HG03103 (cell line): ENCODE results near the gene ZNF311.
"Not testable (repeated sequence)": the region's sequence is repeated elsewhere in the genome, so short reads cannot be mapped to it uniquely, and the experiment has no call there.

Experiments used
- ATAC-seq: cut with Tn5 transposase; IDR thresholded peaks from one replicate; pipeline ENCODE4 v1.9.1; 2021; ENCODE audit warnings: low read depth; ENCODE audit not compliant: unreplicated experiment

The ZNF311 gene

GRCh38 chr6:28983838-28984237 lies 21.3 kb downstream of the ZNF311 start:
- ATAC-seq = no peak

DNA sequence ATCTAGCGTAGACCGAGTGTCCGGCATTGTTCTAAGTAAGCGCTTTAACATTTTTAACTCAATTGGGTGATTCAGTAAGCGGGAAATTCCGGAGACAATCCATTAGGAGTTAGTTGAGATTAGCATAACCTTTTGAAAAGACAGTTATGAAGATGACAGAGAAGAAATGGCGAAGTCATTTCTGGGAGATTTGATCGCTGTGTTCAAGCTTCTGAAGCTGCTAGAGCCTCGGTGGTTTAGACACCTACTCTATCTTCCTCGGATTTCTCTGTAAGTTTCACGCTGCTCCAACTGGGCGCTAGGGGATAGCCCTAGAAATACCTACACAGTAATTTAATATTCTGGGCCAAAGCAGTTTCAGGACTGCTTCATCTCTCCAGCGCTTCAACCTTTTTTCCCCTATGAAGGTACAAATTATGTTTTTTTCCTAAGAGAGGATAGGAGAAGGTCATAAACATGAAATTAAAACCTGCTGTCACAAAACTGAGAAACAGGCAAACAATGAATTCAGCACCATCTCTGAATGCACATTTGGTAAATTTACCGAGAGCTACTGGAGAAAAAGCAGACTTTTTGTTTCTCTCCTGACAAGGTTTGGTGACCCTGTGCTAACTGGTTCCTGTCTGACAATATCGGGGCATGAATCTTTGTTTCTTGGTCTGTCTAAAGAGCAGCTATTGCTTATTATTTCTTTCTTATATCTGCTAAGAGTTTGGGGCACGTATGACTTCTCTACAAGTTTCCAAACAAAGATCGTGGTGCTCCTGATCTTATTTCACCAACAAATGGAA lies 22.4 kb downstream of the ZNF311 start:
- ATAC-seq = peak; percentile 28

- peak; percentile 47 for ATAC-seq
Measured at GRCh38 chr6:28981833-28982475, 23.2 kb downstream of the ZNF311 start.

GRCh38 chr6:28981431-28981832 lies 23.7 kb downstream of the ZNF311 start:
- ATAC-seq = peak; percentile 27

DNA sequence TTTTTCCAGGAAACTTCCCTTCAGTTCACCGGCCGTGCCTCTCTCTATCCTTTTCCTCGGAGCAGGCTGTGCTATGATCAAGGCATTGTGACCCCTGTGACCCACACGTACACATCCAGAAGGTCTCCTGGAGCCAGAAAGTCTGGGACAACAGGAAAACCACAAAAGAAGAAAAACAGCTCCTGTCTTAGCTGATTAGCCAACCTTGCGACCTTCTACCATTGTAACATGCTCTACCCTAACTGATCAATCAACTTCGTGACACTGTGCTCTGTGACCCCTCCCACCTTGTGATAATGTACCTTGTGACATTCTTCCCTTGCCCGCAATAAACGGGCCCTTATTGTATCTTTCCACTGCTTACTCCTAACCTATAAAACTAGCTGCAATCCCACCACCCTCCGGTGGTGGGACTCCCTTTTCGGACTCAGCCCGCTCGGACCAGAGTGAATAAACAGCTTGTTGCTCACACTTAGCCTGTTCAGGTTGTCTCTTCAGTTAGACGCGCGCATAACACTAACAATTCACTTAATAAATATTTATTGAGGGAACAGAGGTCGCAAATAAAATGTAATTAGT lies 24.2 kb downstream of the ZNF311 start:
- peak; percentile 32 for ATAC-seq

DNA sequence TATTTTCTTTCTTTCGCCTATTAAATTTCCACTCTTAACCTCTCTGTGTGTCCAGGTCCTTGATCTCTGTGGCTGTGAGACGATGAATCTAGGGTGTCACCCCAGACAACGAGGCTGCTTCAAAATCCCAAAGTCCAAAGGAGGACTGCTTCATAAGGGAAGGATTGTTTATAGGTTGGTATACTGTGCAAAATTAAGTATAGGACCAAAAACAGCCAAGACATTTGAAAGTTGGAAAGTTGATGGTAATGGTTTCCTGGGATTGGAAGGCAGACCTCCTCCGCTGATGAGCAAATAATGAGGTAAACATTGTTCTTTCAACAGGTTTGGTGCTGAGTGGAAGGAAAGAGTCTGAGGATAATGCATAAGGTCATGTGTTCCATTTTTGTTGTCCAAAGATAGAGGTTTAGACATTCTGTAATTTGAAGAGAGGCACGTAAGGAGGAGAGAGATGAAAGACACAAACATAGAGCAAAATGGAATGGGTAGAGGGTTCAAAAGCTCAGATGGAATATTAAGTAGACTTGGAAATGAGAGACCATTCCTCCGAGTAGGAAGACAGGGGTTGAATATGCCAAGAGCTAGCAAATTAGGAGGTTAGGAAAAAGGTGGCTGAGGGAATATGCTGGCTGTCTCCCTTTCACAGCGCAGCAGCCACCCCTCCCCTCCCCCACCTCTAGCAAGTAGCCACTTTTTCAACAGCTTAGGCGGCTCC lies 24.8 kb downstream of the ZNF311 start:
- ATAC-seq = no peak

- no peak for ATAC-seq
Measured at GRCh38 chr6:28979679-28980078, 25.4 kb downstream of the ZNF311 start.

DNA sequence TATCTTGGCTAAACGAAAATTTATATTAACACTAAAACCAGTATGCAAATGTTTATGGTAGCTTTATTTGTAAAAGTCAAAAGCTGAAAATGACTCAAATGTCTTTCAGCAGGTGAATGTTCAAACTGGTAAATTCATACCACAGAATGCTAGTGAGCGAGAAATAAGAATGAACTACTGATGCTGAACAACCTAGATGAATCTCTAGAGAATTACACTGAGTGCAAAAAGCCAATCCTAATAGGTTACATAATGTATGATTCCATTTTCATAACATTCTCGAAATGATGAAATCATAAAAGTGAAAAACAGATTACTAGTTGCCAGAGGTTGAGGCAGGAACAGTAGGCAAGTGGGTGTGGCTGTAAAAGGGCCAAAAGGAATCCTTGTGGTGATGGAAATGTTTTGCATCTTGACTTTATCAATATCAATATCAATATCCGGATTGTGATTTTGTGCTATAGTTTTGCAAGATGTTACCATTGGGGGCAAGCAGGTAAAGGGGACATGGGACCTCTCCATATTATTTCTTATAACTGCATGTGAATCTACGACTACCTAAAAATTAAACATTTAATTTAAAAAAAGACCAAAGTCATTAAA lies 26.1 kb downstream of the ZNF311 start:
- ATAC-seq = no peak

- no peak for ATAC-seq
Measured at GRCh38 chr6:28978133-28978491, 27.0 kb downstream of the ZNF311 start.

DNA sequence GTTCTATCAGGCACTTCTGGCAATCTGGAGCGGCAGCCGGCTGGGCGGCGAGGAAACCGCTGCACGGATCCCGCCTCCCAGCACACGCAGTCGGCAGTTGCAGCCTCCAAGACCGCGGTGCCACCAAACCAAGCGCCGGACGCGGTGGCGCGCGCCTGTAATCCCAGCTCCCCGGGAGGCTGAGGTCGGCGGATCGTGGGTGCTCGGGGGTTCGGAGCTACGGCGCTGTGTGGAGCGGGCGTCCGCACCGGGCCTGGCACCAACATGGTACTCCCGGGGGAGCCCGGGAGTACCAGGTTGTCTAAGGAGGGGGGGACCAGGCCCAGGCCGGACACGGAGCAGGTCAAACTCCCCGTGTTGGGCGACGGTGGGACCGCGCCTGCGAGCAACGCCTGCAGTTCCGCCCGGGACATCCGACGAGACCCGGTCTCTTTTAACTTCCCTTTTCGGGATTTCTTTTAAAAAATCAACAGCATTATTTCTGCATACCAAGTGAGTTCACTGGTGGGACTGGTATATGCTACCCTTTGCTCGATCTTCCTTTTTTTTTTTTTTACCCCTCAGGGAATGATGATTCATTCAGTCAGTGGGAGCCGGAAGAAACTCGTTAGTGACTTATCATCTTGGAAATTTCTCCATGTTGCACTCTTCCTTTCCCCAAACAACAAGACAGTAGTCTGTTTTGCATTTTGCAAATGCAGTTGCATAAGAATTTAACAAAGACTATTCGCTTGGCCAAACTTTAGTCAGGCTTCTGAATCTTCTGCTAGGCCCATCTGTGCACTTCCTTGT lies 27.6 kb downstream of the ZNF311 start:
- no peak for ATAC-seq

GRCh38 chr6:28976677-28977076 lies 28.4 kb downstream of the ZNF311 start:
- no peak for ATAC-seq

DNA sequence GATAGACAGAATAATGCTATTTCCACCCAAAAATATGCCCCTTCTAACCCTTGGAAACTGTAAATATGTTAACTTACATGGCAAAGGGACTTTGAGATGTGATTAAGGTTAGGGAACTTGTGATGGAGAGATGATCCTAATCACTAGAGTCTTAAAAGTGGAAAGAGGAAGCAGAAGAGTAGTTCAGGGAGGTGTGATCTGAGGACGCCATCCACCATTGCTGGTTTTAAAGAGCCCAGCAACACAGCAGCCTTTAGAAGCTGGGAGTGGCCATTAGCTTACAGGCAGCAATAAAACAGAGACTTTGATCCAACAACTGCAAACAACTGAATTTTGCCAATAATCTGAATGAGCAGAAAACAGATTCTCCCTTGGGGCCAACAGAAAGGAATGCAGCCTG lies 30.6 kb downstream of the ZNF311 start:
- ATAC-seq = no peak

- ATAC-seq = not testable (repeated sequence)
Measured at GRCh38 chr6:28970056-28970455, 35.1 kb downstream of the ZNF311 start.

DNA sequence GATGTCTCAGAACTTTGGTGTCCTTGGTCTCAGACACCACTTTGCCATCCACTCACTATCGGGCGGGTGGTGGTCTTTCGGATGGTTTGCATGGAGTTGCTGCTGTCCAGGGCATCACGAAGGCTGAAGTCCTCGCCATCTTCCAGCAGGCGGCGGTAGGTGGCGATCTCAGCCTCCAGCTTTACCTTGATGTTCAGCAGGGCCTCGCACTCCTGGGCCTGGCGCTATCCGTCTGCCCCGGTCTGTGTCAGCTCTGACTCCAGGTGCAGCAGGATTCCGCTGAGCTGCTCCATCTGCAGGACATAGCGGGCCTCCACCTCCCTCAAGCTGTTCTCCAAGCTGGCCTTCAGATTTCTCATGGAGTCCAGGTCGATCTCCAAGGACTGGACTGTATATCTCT lies 36.0 kb downstream of the ZNF311 start:
- ATAC-seq = no peak

DNA sequence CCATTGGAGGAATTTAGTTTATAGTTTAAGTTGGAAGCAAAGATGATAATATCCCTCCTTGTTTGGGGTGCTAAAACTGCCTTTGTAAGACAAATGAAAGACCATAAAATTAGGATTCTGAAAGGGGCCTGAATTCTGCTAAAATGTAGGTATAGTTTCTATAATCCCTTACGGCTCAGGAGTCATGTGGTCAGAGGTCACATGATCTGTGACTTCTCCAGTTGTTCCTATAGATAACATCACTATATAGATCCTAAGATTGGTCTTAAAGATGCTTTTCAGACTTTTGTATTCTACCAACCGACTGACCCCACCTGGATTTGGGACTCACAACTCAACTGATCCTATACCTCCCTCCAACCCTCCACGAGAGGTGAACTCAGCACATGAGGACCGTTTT lies 36.6 kb downstream of the ZNF311 start:
- ATAC-seq = no peak

GRCh38 chr6:28965706-28966105 lies 39.4 kb downstream of the ZNF311 start:
- no peak for ATAC-seq

DNA sequence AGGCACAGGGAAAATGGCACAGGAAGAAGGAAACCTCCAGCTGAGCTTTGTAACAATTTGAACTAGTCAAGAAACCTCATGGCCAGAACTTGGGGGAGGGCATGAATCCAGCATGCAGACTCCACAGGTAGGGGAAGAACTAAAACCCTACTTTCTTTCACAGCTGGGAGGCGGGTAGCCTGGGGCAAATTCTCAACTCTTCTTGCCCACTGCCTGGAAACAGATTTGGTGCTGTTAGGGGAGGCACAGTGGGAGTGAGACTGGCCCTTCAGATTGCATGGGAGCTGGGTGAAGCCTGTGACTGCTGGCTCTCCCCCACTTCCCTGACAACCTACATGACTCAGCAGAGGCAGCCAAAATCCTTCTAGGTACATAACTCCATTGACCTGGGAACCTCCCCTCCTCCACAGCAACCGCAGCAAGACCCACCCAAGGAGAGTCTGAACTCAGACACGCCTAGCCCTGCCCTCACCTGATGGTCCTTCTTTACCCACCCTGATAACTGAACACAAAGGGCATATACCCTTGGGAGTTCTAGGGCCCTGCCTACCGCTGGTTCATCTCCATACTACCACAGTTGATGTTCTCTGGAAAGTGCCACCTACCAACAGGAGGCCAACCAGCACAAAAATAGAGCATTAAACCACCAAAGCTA lies 44.1 kb downstream of the ZNF311 start:
- ATAC-seq = no peak

DNA sequence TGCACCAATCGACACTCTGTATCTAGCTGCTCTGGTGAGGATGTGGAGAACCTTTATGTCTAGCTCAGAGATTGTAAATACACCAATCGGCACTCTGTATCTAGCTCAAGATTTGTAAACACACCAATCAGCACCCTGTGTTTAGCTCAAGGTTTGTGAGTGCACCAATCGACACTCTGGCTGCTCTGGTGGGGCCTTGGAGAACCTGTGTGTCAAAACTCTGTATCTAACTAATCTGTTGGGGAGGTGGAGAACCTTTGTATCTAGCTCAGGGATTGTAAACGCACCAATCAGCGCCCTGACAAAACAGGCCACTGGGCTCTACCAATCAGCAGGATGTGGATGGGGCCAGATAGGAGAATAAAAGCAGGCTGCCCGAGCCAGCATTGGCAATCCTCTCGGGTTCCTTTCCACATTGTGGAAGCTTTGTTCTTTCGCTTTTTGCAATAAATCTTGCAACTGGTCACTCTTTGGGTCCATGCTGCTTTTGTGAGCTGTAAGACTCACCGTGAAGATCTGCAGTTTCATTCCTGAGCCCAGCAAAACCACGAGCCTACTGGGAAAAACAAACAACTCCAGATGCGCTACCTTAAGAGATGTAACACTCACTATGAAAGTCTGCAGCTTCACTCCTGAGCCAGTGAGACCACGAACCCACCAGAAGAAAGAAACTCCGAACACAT lies 46.4 kb downstream of the ZNF311 start:
- ATAC-seq = not testable (repeated sequence)

DNA sequence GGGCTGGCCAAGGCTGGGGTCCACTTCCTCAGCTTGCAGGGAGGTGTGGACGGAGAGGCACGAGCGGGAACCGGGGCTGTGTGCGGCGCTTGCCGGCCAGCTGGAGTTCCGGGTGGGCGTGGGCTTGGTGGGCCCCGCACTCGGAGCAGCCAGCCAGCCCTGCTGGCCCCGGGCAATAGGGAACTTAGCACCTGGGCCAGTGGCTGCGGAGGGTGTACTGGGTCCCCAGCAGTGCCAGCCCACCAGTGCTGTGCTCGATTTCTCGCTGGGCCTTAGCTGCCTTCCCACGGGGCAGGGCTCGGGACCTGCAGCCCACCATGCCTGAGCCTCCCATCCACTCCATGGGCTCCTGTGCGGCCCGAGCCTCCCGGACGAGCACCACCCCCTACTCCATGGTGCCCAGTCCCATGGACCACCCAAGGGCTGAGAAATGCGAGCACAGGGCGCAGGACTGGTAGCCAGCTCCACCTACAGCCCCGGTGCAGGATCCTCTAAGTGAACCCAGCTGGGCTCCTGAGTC lies 47.3 kb downstream of the ZNF311 start:
- ATAC-seq = not testable (repeated sequence)
